Measurements from ENCODE around the gene CSF2. TPM values are rescaled to one million over a fixed set of nuclear protein-coding genes. Genes with fewer than 3 reads are reported as not detected.

The CSF2 gene
- total RNA-seq, 1 experiment from 2014 or later = 0.30 TPM

DNA sequence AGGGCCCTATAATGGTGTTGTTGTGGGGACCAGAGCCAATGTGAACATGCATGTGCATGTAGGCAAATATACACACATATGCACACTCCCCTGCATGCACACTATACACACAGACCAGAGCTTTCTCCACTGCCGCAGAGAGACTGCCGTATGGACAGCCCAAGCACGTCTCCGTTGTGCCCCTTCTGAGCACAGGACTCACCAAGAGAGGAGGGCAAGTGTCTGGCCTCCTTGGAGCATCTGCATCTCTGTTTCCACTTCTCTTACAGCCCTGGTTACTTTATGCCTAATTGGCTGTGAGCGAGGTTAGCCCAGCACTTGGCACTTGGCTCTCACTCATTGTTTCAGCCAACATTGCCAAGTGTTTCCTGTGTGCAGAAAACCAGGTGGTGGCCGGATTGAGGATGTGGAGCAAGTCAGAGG lies 30.4 kb downstream of the CSF2 start:
- Histone ChIP-seq H3K9ac (ENCODE audit: low read length) (peak overlapping the region; percentile 49), H3K4me3 (replicated peaks in 1 of 2; ENCODE audit: low read depth in 1 of 2, low read length in 2 of 2) (peak overlapping the region in 1 of 2 experiments; percentile 26; a peak in 2 of 4 replicates), H3K9me2 (ENCODE audit: insufficient read depth) (no peaks in the 10 kb centered on the region), H3K27me3 (ENCODE audit: insufficient read depth, low read length) (no peaks in the 10 kb centered on the region), H3K27ac (ENCODE audit: low read depth, low read length) (peak overlapping the region; percentile 78; the same call in 1 of the 2 replicates), H3K9me3 (ENCODE audit: control insufficient read depth in 1 of 2, insufficient read depth in 1 of 2, low read depth in 1 of 2, low read length in 2 of 2) (no peaks in the 10 kb centered on the region), H3K4me2 (ENCODE audit: low read length) (peak overlapping the region; percentile 70), H3K36me3 (ENCODE audit: control insufficient read depth in 1 of 2, insufficient read depth in 2 of 2, low read length in 2 of 2) (no peaks in the 10 kb centered on the region), H4K20me1 (ENCODE audit: insufficient read depth) (no peaks in the 10 kb centered on the region), H3K79me2 (ENCODE audit: insufficient read depth, low read length) (no peaks in the 10 kb centered on the region), H3K4me1 (ENCODE audit: control insufficient read depth in 1 of 2, insufficient read depth in 2 of 2, low read length in 2 of 2) (peaks cover 24 to 34% of the 10 kb centered on the region in 2 experiments), H2AFZ (ENCODE audit: low read depth, low read length, poor library complexity, severe bottlenecking) (no peak overlapping the region)
- ChIA-PET POLR2A (interaction anchor here (0.6 kb wide), 1 partner anchor 918 kb away, joined by 3 read pairs; no protein-coding TSS in a partner anchor), RAD21 (ENCODE audit: low non-redundant PET in 1 of 2, low total read pairs in 2 of 2, uncharacterized antibody in 2 of 2, unreplicated experiment in 2 of 2) (no interaction called here), CTCF (no interaction called here)
- no peak for DNase-seq (ENCODE audit: low read depth, low spot score)
- peak; percentile 54 for ATAC-seq
- TF ChIP-seq SIN3A (IDR thresholded peaks at IDR 0.05; ENCODE audit: low read depth) = no peak
- TF ChIP-seq ELF1 (IDR thresholded peaks at IDR 0.05; ENCODE audit: borderline replicate concordance, low read depth) = no peak
- TF ChIP-seq EGR1 (IDR thresholded peaks at IDR 0.05; ENCODE audit: low read depth) = no peak
- TF ChIP-seq RAD21 (IDR thresholded peaks at IDR 0.05; ENCODE audit: low read depth) = no peak
- no peak for TF ChIP-seq CEBPB (IDR thresholded peaks at IDR 0.05; ENCODE audit: low read depth)
- TF ChIP-seq, protein P1, sequence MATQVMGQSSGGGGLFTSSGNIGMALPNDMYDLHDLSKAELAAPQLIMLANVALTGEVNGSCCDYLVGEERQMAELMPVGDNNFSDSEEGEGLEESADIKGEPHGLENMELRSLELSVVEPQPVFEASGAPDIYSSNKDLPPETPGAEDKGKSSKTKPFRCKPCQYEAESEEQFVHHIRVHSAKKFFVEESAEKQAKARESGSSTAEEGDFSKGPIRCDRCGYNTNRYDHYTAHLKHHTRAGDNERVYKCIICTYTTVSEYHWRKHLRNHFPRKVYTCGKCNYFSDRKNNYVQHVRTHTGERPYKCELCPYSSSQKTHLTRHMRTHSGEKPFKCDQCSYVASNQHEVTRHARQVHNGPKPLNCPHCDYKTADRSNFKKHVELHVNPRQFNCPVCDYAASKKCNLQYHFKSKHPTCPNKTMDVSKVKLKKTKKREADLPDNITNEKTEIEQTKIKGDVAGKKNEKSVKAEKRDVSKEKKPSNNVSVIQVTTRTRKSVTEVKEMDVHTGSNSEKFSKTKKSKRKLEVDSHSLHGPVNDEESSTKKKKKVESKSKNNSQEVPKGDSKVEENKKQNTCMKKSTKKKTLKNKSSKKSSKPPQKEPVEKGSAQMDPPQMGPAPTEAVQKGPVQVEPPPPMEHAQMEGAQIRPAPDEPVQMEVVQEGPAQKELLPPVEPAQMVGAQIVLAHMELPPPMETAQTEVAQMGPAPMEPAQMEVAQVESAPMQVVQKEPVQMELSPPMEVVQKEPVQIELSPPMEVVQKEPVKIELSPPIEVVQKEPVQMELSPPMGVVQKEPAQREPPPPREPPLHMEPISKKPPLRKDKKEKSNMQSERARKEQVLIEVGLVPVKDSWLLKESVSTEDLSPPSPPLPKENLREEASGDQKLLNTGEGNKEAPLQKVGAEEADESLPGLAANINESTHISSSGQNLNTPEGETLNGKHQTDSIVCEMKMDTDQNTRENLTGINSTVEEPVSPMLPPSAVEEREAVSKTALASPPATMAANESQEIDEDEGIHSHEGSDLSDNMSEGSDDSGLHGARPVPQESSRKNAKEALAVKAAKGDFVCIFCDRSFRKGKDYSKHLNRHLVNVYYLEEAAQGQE (IDR thresholded peaks at IDR 0.05; ENCODE audit: low read depth) = no peak
- TF ChIP-seq POLR2A (IDR thresholded peaks at IDR 0.05; ENCODE audit: borderline replicate concordance, extremely low read depth, insufficient read depth, insufficient read length) = no peak
- TF ChIP-seq, protein P2, sequence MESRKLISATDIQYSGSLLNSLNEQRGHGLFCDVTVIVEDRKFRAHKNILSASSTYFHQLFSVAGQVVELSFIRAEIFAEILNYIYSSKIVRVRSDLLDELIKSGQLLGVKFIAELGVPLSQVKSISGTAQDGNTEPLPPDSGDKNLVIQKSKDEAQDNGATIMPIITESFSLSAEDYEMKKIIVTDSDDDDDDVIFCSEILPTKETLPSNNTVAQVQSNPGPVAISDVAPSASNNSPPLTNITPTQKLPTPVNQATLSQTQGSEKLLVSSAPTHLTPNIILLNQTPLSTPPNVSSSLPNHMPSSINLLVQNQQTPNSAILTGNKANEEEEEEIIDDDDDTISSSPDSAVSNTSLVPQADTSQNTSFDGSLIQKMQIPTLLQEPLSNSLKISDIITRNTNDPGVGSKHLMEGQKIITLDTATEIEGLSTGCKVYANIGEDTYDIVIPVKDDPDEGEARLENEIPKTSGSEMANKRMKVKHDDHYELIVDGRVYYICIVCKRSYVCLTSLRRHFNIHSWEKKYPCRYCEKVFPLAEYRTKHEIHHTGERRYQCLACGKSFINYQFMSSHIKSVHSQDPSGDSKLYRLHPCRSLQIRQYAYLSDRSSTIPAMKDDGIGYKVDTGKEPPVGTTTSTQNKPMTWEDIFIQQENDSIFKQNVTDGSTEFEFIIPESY (IDR thresholded peaks at IDR 0.05; ENCODE audit: extremely low read depth, insufficient replicate concordance, low read length) = no peak
- TF ChIP-seq, protein P3, sequence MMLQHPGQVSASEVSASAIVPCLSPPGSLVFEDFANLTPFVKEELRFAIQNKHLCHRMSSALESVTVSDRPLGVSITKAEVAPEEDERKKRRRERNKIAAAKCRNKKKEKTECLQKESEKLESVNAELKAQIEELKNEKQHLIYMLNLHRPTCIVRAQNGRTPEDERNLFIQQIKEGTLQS (IDR thresholded peaks at IDR 0.05) = no peak
- no peak for TF ChIP-seq TCF7L2 (IDR thresholded peaks at IDR 0.05; ENCODE audit: borderline replicate concordance, extremely low read depth, insufficient read depth, insufficient read length)
- TF ChIP-seq, protein P4, sequence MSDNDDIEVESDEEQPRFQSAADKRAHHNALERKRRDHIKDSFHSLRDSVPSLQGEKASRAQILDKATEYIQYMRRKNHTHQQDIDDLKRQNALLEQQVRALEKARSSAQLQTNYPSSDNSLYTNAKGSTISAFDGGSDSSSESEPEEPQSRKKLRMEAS (IDR thresholded peaks at IDR 0.05) = no peak
- TF ChIP-seq FOSL1 (IDR thresholded peaks at IDR 0.05; ENCODE audit: low read depth) = no peak
- no peak for TF ChIP-seq ZFX (IDR thresholded peaks at IDR 0.05)
- no TSS peak for BruUV-seq (replicated peaks)
- intact Hi-C loops (cut with micrococcal nuclease) = no loop called here

Measured in HCT116 (cell line).